Lower lobe of right lung (tissue), 2 donors: ENCODE data around the gene BLOC1S4. TPM values are rescaled to one million over a fixed set of nuclear protein-coding genes. Genes with fewer than 3 reads are reported as not detected.

Experiments
- ATAC-seq, 2 donors: fragments of 200-7000 bp; cut with Tn5 transposase; one replicate each; pipeline ENCODE4 v1.9.1; 2020 to 2022; ENCODE audit warnings: mild to moderate bottlenecking in 2 of 2, moderate library complexity in 2 of 2
- DNase-seq: peaks from one replicate; pipeline ENCODE4 v3.0.0-alpha.2; 2020
- H3K27ac ChIP-seq: fragments of 200-600 bp; one replicate; pipeline ENCODE4 v1.8.0; 2022
- H3K27me3 ChIP-seq: fragments of 200-600 bp; one replicate; pipeline ENCODE4 v1.8.0; 2022; ENCODE audit warnings: low read depth
- H3K36me3 ChIP-seq: fragments of 200-600 bp; one replicate; pipeline ENCODE4 v1.8.0; 2022; ENCODE audit warnings: mild to moderate bottlenecking
- H3K4me1 ChIP-seq: fragments of 200-600 bp; one replicate; pipeline ENCODE4 v1.8.0; 2022
- H3K4me3 ChIP-seq: fragments of 200-600 bp; one replicate; pipeline ENCODE4 v1.8.0; 2022; ENCODE audit warnings: mild to moderate bottlenecking
- H3K9me3 ChIP-seq: fragments of 200-600 bp; one replicate; pipeline ENCODE4 v1.8.0; 2022
- CTCF ChIP-seq: fragments of 200-600 bp; IDR thresholded peaks from one replicate; pipeline ENCODE4 v1.8.0; 2022; ENCODE audit warnings: antibody characterized with exemption, mild to moderate bottlenecking
- intact Hi-C: fragments of 100-400 bp; cut with DNase I; formaldehyde crosslinking; loops from one replicate; pipeline ENCODE4 v1.11.0; 2022
- total RNA-seq: library from RNA; stranded (reverse); fragmentation: NEBNext Ultra II Directional; extraction: Animal tissue kit (Norgen Biotek cat#: 25700); gene quantifications from one replicate; pipeline ENCODE4 v1.2.1, GENCODE V29; 2021
- donor health status: DM: no; HTN: yes; CAD: no; lungs with severe emphysema.

Gene BLOC1S4
- total RNA-seq, 1 donor from 2014 or later: 9.0 TPM

GRCh38 chr4:6750286-6751221 lies 34.6 kb downstream of the BLOC1S4 start:
- ATAC-seq: no peak
- no peaks in the 10 kb centered on the region for H3K27me3 ChIP-seq
- peaks cover 44% of the 10 kb centered on the region for H3K4me1 ChIP-seq
- no peaks in the 10 kb centered on the region for H3K36me3 ChIP-seq
- H3K9me3 ChIP-seq: no peaks in the 10 kb centered on the region
- H3K4me3 ChIP-seq: no peak overlapping the region
- peak; percentile 41 for DNase-seq
- no peak for TF ChIP-seq CTCF
- intact Hi-C loops: no loop called here
- peak overlapping the region; percentile 49 for H3K27ac ChIP-seq

- no peak for ATAC-seq
- no peaks in the 10 kb centered on the region for H3K36me3 ChIP-seq
- DNase-seq: peak; percentile 6
- no peaks in the 10 kb centered on the region for H3K9me3 ChIP-seq
- H3K4me1 ChIP-seq: peaks cover 44% of the 10 kb centered on the region
- intact Hi-C loops: no loop called here
- TF ChIP-seq CTCF: no peak
- no peak overlapping the region for H3K4me3 ChIP-seq
- H3K27me3 ChIP-seq: no peaks in the 10 kb centered on the region
- peak overlapping the region; percentile 34 for H3K27ac ChIP-seq
Measured at GRCh38 chr4:6751611-6752485, 35.9 kb downstream of the BLOC1S4 start.

GRCh38 chr4:6752486-6752829 lies 36.5 kb downstream of the BLOC1S4 start:
- TF ChIP-seq CTCF: no peak
- peak overlapping the region; percentile 63 for H3K27ac ChIP-seq
- peaks cover 41% of the 10 kb centered on the region for H3K4me1 ChIP-seq
- ATAC-seq (no peak), DNase-seq (no peak)
- H3K9me3 ChIP-seq: no peaks in the 10 kb centered on the region
- no peaks in the 10 kb centered on the region for H3K36me3 ChIP-seq
- no peaks in the 10 kb centered on the region for H3K27me3 ChIP-seq
- intact Hi-C loops: no loop called here
- no peak overlapping the region for H3K4me3 ChIP-seq

GRCh38 chr4:6753103-6753560 lies 37.2 kb downstream of the BLOC1S4 start:
- no peaks in the 10 kb centered on the region for H3K9me3 ChIP-seq
- H3K36me3 ChIP-seq: no peaks in the 10 kb centered on the region
- TF ChIP-seq CTCF: no peak
- peak in 1 of 2 donors; percentile 13 for ATAC-seq
- H3K4me3 ChIP-seq: no peak overlapping the region
- no peaks in the 10 kb centered on the region for H3K27me3 ChIP-seq
- peak overlapping the region; percentile 63 for H3K27ac ChIP-seq
- H3K4me1 ChIP-seq: peaks cover 34% of the 10 kb centered on the region
- peak; percentile 76 for DNase-seq
- intact Hi-C loops: no loop called here

DNA sequence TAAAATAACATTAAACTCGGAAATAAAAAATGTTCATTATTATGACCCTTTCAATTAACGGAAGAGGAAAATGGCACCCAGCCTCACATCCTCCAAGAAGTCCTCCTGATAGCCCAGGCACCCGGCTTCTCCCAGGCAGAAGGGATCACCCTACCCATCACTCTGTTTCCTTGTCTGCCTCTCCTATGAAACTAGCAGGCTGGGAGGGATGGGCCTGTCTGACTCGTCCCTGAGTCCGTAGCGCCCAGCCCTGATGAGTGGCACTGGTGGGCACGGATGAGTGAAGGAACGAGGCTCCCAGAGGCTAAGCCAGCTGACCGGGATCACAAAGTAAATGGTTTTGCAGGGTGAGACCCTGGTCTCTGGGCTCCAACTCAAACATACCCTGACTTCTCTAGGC lies 37.9 kb downstream of the BLOC1S4 start:
- Histone ChIP-seq H3K27ac (no peak overlapping the region), H3K4me3 (no peak overlapping the region), H3K27me3 (no peaks in the 10 kb centered on the region), H3K9me3 (no peaks in the 10 kb centered on the region), H3K36me3 (no peaks in the 10 kb centered on the region), H3K4me1 (peaks cover 28% of the 10 kb centered on the region)
- no peak for ATAC-seq
- intact Hi-C loops: no loop called here
- DNase-seq: peak; percentile 23
- no peak for TF ChIP-seq CTCF
